MM.1S (cell line): Measurements from ENCODE around the gene TRAF3.

ENCODE experiments used
- DNase-seq: peaks from one replicate; pipeline ENCODE4 v3.0.0-alpha.2; 2015
- H2AFZ ChIP-seq: fragments of 300-600 bp; sonication (generic); 2 replicates; pipeline ENCODE4 v1.6.0; 2016; ENCODE audit warnings: antibody characterized with exemption, low read length
- H3F3A ChIP-seq: fragments of 300-600 bp; sonication (generic); 2 replicates; pipeline ENCODE4 v1.6.1; 2016; ENCODE audit warnings: mild to moderate bottlenecking, antibody characterized with exemption, low read length, moderate library complexity, mixed read lengths; ENCODE audit not compliant: insufficient read depth
- H3K27ac ChIP-seq: fragments of 300-600 bp; sonication (generic); 2 replicates; pipeline ENCODE4 v1.5.1; 2016; ENCODE audit warnings: mild to moderate bottlenecking, low read length
- H3K27me3 ChIP-seq: fragments of 300-600 bp; sonication (generic); replicated peaks from 2 replicates; pipeline ENCODE4 v1.6.0; 2016; ENCODE audit warnings: low read length; ENCODE audit not compliant: insufficient read depth
- H3K36me3 ChIP-seq: fragments of 300-600 bp; sonication (generic); replicated peaks from 2 replicates; pipeline ENCODE4 v1.6.1; 2016; ENCODE audit warnings: mild to moderate bottlenecking, low read length, mixed read lengths; ENCODE audit not compliant: insufficient read depth
- H3K4me1 ChIP-seq: fragments of 300-600 bp; sonication (generic); 2 replicates; pipeline ENCODE4 v1.6.1; 2016; ENCODE audit warnings: low read length, mixed read lengths
- H3K4me2 ChIP-seq: fragments of 300-600 bp; sonication (generic); 2 replicates; pipeline ENCODE4 v1.6.0; 2016; ENCODE audit warnings: low read depth, low read length
- H3K4me3 ChIP-seq: fragments of 300-600 bp; sonication (generic); 2 replicates; pipeline ENCODE4 v1.5.1; 2016; ENCODE audit warnings: low read length, mixed read lengths
- H3K79me2 ChIP-seq: fragments of 300-600 bp; sonication (generic); 2 replicates; pipeline ENCODE4 v1.6.1; 2016; ENCODE audit warnings: mixed run types, low read length, mixed read lengths
- H3K9ac ChIP-seq: fragments of 300-600 bp; sonication (generic); 2 replicates; pipeline ENCODE4 v1.6.1; 2016; ENCODE audit warnings: low read length, mixed read lengths
- H3K9me2 ChIP-seq: fragments of 300-600 bp; sonication (generic); replicated peaks from 2 replicates; pipeline ENCODE4 v1.6.1; 2016; ENCODE audit warnings: mild to moderate bottlenecking, low read length, mixed read lengths; ENCODE audit not compliant: insufficient read depth
- H3K9me3 ChIP-seq: fragments of 300-600 bp; sonication (generic); replicated peaks from 2 replicates; pipeline ENCODE4 v1.6.1; 2016; ENCODE audit warnings: mild to moderate bottlenecking, low read length, mixed read lengths; ENCODE audit not compliant: insufficient read depth
- H4K20me1 ChIP-seq: fragments of 300-600 bp; sonication (generic); 2 replicates; pipeline ENCODE4 v1.6.1; 2016; ENCODE audit warnings: mild to moderate bottlenecking, low read length, moderate library complexity, mixed read lengths; ENCODE audit not compliant: insufficient read depth
- CTCF ChIP-seq: fragments of 300-600 bp; sonication (generic); IDR thresholded peaks from 2 replicates; pipeline ENCODE4 v1.5.1; 2016; ENCODE audit warnings: antibody characterized with exemption, low read length, mixed read lengths
- EZH2 ChIP-seq: fragments of 300-600 bp; sonication (generic); optimal IDR thresholded peaks from 2 replicates; pipeline ENCODE3; 2017; ENCODE audit warnings: low read depth, mild to moderate bottlenecking, antibody characterized with exemption, low read length, mixed read lengths
- EZH2phosphoT487 ChIP-seq: fragments of 300-600 bp; sonication (generic); IDR thresholded peaks from 2 replicates; pipeline ENCODE4 v1.6.1; 2018; ENCODE audit warnings: antibody characterized with exemption, low read length

Gene TRAF3

GRCh38 chr14:102915292-102916110 is 138.3 kb downstream of the TRAF3 start:
- Histone ChIP-seq H3K4me2 (no peak overlapping the region), H3K27ac (no peak overlapping the region), H3K9me3 (no peaks in the 10 kb centered on the region), H4K20me1 (no peaks in the 10 kb centered on the region), H3K9me2 (no peaks in the 10 kb centered on the region), H3K27me3 (no peaks in the 10 kb centered on the region), H3K4me1 (no peaks in the 10 kb centered on the region), H3K79me2 (no peaks in the 10 kb centered on the region), H3K4me3 (no peak overlapping the region), H3F3A (no peaks in the 10 kb centered on the region), H2AFZ (no peak overlapping the region), H3K36me3 (no peaks in the 10 kb centered on the region), H3K9ac (no peak overlapping the region)
- no peak for DNase-seq
- TF ChIP-seq CTCF: no peak
- TF ChIP-seq EZH2phosphoT487: no peak
- no peak for TF ChIP-seq EZH2

DNA sequence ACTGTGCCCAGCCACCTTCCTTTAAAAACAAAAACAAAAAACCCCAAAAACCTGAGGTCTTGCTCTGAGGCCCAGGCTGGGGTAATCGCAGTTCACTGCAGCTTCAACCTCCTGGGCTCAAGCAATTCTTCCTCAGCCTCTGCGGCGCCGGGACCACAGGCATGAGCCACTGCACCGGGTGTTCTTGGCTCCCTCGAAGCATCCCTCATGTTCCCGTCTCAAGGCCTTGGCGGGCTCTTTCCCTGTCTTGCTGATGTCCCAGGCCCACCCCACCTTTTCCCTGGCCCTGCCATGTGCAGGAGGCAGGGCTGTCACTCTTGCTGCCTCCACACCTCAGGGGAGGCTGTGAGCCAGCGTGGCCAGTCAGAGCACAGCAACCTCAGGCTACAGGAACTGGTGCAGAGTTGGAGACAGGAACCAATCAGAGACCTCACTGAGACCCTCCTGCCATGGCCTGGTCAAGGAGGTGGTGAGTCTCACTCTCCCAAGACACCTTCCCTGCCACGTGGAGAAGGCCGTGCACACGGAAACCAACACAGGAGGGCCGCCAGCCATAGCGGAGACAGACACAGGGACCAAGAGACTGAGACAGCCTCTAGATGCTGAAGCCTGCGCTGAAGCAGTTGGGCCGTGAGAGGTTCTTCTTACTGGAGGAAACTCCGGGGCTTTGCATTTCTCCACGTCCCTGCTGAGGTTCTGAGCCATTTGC is 139.3 kb downstream of the TRAF3 start:
- H2AFZ ChIP-seq: no peak overlapping the region
- H4K20me1 ChIP-seq: no peaks in the 10 kb centered on the region
- no peak overlapping the region for H3K4me2 ChIP-seq
- no peak overlapping the region for H3K4me3 ChIP-seq
- H3K9me2 ChIP-seq: no peaks in the 10 kb centered on the region
- no peak overlapping the region for H3K9ac ChIP-seq
- no peaks in the 10 kb centered on the region for H3K9me3 ChIP-seq
- H3K79me2 ChIP-seq: no peaks in the 10 kb centered on the region
- no peak overlapping the region for H3K27ac ChIP-seq
- TF ChIP-seq EZH2 (no peak), EZH2phosphoT487 (no peak), CTCF (no peak)
- DNase-seq: no peak
- no peaks in the 10 kb centered on the region for H3K36me3 ChIP-seq
- H3F3A ChIP-seq: no peaks in the 10 kb centered on the region
- H3K27me3 ChIP-seq: no peaks in the 10 kb centered on the region
- H3K4me1 ChIP-seq: no peaks in the 10 kb centered on the region

- Histone ChIP-seq H3K27me3 (no peaks in the 10 kb centered on the region), H3K9ac (no peak overlapping the region)
Observed at GRCh38 chr14:102917056-102917385, 139.8 kb downstream of the TRAF3 start.

More at GRCh38 chr14:102917056-102917385, 139.8 kb downstream of the TRAF3 start:
- no peak for DNase-seq
- Histone ChIP-seq H3K27ac (no peak overlapping the region), H3K36me3 (no peaks in the 10 kb centered on the region), H3K4me3 (no peak overlapping the region), H3K4me2 (no peak overlapping the region), H3K9me2 (no peaks in the 10 kb centered on the region), H4K20me1 (no peaks in the 10 kb centered on the region), H3K9me3 (no peaks in the 10 kb centered on the region), H3F3A (no peaks in the 10 kb centered on the region), H2AFZ (no peak overlapping the region), H3K79me2 (no peaks in the 10 kb centered on the region), H3K4me1 (no peaks in the 10 kb centered on the region)
- TF ChIP-seq CTCF (no peak), EZH2phosphoT487 (no peak), EZH2 (no peak)
